Transverse colon (tissue), 4 donors: ENCODE measurements around the gene CLPSL1. TPM values are rescaled to one million over a fixed set of nuclear protein-coding genes. Genes with fewer than 3 reads are reported as not detected.

ENCODE experiments used
- DNase-seq: peaks from one replicate; pipeline ENCODE4 v3.0.0-alpha.2; 2019
- H3K27ac ChIP-seq, 4 donors: fragments of 200-600 bp; sonication (generic); 2 replicates each; pipeline ENCODE4 v1.5.1; 2016 to 2018; ENCODE audit warnings: inconsistent platforms in 4 of 4
- H3K27me3 ChIP-seq: fragments of 200-600 bp; sonication (generic); 2 replicates; pipeline ENCODE4 v1.5.1; 2017; ENCODE audit warnings: inconsistent platforms
- H3K36me3 ChIP-seq, 4 donors: fragments of 200-600 bp; sonication (generic); 2 replicates each; pipeline ENCODE4 v1.5.1; 2017 to 2019; ENCODE audit warnings: inconsistent platforms in 4 of 4
- H3K4me1 ChIP-seq, 4 donors: fragments of 200-600 bp; sonication (generic); 2 replicates each; pipeline ENCODE4 v1.5.1; 2017 to 2020; ENCODE audit warnings: inconsistent platforms in 4 of 4
- H3K4me3 ChIP-seq, 4 donors: fragments of 200-600 bp; sonication (generic); 1 replicate in 1 of 4; 2 replicates in 3 of 4; pipeline versions ENCODE4 v1.5.1 to v1.6.1; 2017 to 2019; ENCODE audit warnings: inconsistent platforms in 4 of 4
- H3K9me3 ChIP-seq, 2 donors: fragments of 200-600 bp; sonication (generic); 2 replicates each; pipeline ENCODE4 v1.5.1; 2017 to 2019; ENCODE audit warnings: inconsistent platforms in 2 of 2
- EP300 ChIP-seq: sonication (generic); formaldehyde crosslinking; IDR thresholded peaks from one replicate; pipeline ENCODE4 v1.6.1; 2017; ENCODE audit warnings: antibody characterized with exemption, low read depth
- POLR2A ChIP-seq: fragments of 450-650 bp; IDR thresholded peaks from one replicate; pipeline ENCODE4 v1.6.1; 2016; ENCODE audit warnings: antibody characterized with exemption, mild to moderate bottlenecking, moderate library complexity
- POLR2AphosphoS5 ChIP-seq, 3 donors: sonication (generic); formaldehyde crosslinking; IDR thresholded peaks; one replicate each; pipeline ENCODE4 v1.6.1; 2016; ENCODE audit warnings: antibody characterized with exemption in 3 of 3
- WGBS, 2 donors: methylation state at CpG; one replicate each; pipeline ENCODE4 v1.1.5; 2018; ENCODE audit warnings: low coverage in 1 of 2; 5-methylcytosine and 5-hydroxymethylcytosine counted together
- in situ Hi-C, 4 donors: fragments of 200-750 bp; cut with MboI; loops; one replicate each; pipeline versions ENCODE4 v1.15.0 to v1.15.1; 2017; ENCODE audit warnings: low sequenced_read_pairs in 3 of 4, low pct_ligation_motif_present in 1 of 4, low pct_unique_long_range_greater_than_20kb in 1 of 4
- intact Hi-C: fragments of 100-400 bp; cut with DNase I; formaldehyde crosslinking; loops from one replicate; pipeline ENCODE4 v1.15.1; 2023; ENCODE audit warnings: low total_unique reads
- total RNA-seq, 4 donors: library from RNA; depleted of rRNA; stranded (reverse); fragments of >200 nt; gene quantifications; one replicate each; pipeline ENCODE4 v1.1.0, GENCODE V29; 2016
- TF ChIP-seq, protein P1 (sequence below), 5 experiments: fragments of 200-600 bp in 3 of 5; fragments of 450-650 bp in 2 of 5; sonication (generic) in 3 of 5; IDR thresholded peaks; 1 replicate in 2 of 5; 2 replicates in 3 of 5; pipeline ENCODE4 v1.5.1; 2016 to 2017; ENCODE audit warnings: antibody characterized with exemption in 5 of 5, inconsistent platforms in 3 of 5, mild to moderate bottlenecking in 2 of 5, moderate library complexity in 1 of 5

Gene CLPSL1
- total RNA-seq, 4 donors from 2014 or later, result not detected

DNA sequence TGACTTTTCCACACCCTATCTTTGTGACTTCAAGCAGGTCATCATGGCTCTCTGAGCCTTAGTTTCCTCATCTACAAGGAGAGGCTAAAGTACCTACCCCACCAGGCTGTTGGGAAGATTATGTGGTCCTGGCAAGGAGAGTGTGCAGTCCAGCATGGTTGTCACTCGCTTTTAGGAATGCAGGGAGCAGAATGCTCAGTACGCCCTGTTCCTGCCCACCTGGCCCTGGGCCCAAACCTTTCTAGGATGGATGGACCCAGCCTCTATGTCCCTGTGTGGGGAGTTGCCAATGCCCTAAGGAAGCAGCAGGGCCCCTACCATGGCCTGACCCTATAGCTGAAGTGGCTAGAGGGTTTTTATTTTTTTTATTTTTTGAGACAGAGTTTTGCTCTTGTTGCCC is 2.4 kb upstream of the CLPSL1 start:
- no peak overlapping the region for H3K4me3 ChIP-seq
- WGBS, 2 donors, result 75% methylated on average over 2 of the region's 2 CpGs; no CpG with 5 or more reads in 1 of the 2 donors
- no peak overlapping the region for H3K27ac ChIP-seq
- in situ Hi-C loops, result loop anchor here in 1 of 4 donors (25.0 kb wide), 1 partner anchor 1834 kb away; no protein-coding TSS in a partner anchor
- TF ChIP-seq EP300 (no peak), POLR2AphosphoS5 (IDR thresholded peaks at IDR 0.05) (no peak), POLR2A (no peak)
- TF ChIP-seq, protein P1, sequence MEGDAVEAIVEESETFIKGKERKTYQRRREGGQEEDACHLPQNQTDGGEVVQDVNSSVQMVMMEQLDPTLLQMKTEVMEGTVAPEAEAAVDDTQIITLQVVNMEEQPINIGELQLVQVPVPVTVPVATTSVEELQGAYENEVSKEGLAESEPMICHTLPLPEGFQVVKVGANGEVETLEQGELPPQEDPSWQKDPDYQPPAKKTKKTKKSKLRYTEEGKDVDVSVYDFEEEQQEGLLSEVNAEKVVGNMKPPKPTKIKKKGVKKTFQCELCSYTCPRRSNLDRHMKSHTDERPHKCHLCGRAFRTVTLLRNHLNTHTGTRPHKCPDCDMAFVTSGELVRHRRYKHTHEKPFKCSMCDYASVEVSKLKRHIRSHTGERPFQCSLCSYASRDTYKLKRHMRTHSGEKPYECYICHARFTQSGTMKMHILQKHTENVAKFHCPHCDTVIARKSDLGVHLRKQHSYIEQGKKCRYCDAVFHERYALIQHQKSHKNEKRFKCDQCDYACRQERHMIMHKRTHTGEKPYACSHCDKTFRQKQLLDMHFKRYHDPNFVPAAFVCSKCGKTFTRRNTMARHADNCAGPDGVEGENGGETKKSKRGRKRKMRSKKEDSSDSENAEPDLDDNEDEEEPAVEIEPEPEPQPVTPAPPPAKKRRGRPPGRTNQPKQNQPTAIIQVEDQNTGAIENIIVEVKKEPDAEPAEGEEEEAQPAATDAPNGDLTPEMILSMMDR (IDR thresholded peaks at IDR 0.05), result no peak
- no peak for DNase-seq
- H3K4me1 ChIP-seq, result peaks cover 0 to 8% (median 4%) of the 10 kb centered on the region in 4 donors
- intact Hi-C loops, result no loop called here
- H3K27me3 ChIP-seq, result peaks cover 42% of the 10 kb centered on the region
- H3K36me3 ChIP-seq, result no peaks in the 10 kb centered on the region
- no peaks in the 10 kb centered on the region for H3K9me3 ChIP-seq

DNA sequence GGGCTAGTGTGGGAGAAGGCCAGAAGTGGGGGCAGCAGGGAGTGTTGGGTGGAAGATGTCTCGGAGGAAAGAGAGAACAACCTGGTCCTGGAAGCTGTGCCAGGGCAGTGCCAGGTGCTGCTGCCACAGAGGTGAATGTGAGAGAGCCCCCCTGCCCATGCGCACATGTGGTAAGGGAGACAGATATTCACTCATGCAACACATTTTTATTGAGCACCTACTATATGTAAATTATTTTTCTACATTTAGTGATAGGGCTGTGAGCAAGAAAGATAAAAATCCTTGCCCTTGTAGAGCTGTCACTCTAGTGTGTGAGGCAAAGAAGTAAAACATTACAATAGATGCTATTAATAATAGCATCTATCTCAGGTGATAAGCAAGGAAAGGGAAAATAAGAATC is 471 bp downstream of the CLPSL1 start:
- WGBS, 2 donors, result 90 to 100% methylated on average over 1 to 2 of the region's 2 CpGs
- Histone ChIP-seq H3K4me1 (peaks cover 0 to 6% (median 2%) of the 10 kb centered on the region in 4 donors), H3K27ac (no peak overlapping the region), H3K27me3 (peaks cover 24% of the 10 kb centered on the region), H3K4me3 (no peak overlapping the region), H3K36me3 (no peaks in the 10 kb centered on the region), H3K9me3 (no peaks in the 10 kb centered on the region)
- intact Hi-C loops, result no loop called here
- DNase-seq, result no peak
- TF ChIP-seq, protein P1 (IDR thresholded peaks at IDR 0.05), result no peak
- TF ChIP-seq EP300 (no peak), POLR2A (no peak), POLR2AphosphoS5 (IDR thresholded peaks at IDR 0.05) (no peak)
- in situ Hi-C loops, result loop anchor here in 1 of 4 donors (25.0 kb wide), 1 partner anchor 1831 kb away; no protein-coding TSS in a partner anchor

DNA sequence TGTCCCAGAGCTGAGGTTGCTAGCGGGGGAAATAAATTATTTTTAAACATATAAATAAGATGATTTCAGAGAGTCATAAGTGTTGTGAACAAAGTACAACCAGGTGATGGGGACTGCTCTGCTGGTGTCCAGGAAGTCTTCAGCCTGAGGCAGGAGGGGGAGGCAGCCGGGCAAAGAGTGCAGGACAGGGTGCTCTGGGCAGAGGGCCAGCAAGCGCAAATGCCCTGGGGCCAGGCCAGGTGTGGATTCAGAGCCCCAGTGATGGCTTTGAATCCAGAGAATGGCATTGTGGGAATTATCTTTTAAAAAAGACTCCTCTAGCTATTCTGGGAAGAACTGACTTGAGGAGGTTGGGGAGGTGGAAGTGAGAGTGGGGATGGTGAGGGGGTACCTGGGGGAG is 1.6 kb downstream of the CLPSL1 start:
- H3K27me3 ChIP-seq, result peaks cover 24% of the 10 kb centered on the region
- no peak overlapping the region for H3K4me3 ChIP-seq
- intact Hi-C loops, result no loop called here
- in situ Hi-C loops, result loop anchor here in 1 of 4 donors (25.0 kb wide), 1 partner anchor 1830 kb away; no protein-coding TSS in a partner anchor
- WGBS, 2 donors, result 17 to 50% methylated on average over 3 of the region's 3 CpGs
- TF ChIP-seq POLR2A (no peak), EP300 (no peak)
- TF ChIP-seq, protein P1 (IDR thresholded peaks at IDR 0.05), result no peak
- DNase-seq, result no peak
- no peak overlapping the region for H3K27ac ChIP-seq
- no peaks in the 10 kb centered on the region for H3K4me1 ChIP-seq
- H3K9me3 ChIP-seq, result no peaks in the 10 kb centered on the region
- H3K36me3 ChIP-seq, result no peaks in the 10 kb centered on the region

DNA sequence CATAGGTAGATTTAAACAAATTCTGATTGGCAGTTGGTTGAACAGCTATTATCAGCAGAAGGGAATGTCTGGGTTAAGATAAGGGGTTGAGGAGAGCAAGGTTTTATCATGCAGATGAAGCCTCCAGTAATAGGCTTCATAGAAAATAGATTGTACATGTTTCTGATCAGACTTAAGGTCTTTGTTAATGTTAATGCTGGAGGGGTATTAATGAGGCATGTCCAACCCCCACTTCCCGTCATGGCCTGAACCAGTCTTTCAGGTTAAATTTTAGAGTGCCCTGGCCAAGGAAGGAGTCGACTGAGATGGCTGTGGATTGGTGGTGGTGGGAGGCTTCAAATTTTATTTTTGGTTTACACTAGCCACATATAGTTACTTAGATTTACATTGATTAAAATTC is 3.4 kb downstream of the CLPSL1 start:
- DNase-seq, result no peak
- TF ChIP-seq, protein P1 (IDR thresholded peaks at IDR 0.05), result no peak
- TF ChIP-seq POLR2A (no peak), POLR2AphosphoS5 (IDR thresholded peaks at IDR 0.05) (no peak), EP300 (no peak)
- Histone ChIP-seq H3K9me3 (no peaks in the 10 kb centered on the region), H3K27ac (no peak overlapping the region), H3K36me3 (no peaks in the 10 kb centered on the region), H3K27me3 (peaks cover 39% of the 10 kb centered on the region), H3K4me3 (no peak overlapping the region), H3K4me1 (no peaks in the 10 kb centered on the region)
- in situ Hi-C loops (loop anchor here in 1 of 4 donors (25.0 kb wide), 1 partner anchor 1828 kb away; no protein-coding TSS in a partner anchor), intact Hi-C loops (no loop called here)
- 60% methylated on average over 1 to 2 of the region's 2 CpGs for WGBS, 2 donors
